HG03571 (cell line): Measurements from ENCODE around the gene RBCK1.
"Not testable (repeated sequence)": the region's sequence is repeated elsewhere in the genome, so short reads cannot be mapped to it uniquely, and the experiment has no call there.

Experiments used
- ATAC-seq: cut with Tn5 transposase; IDR thresholded peaks from one replicate; pipeline ENCODE4 v1.9.1; 2021; ENCODE audit not compliant: unreplicated experiment

RBCK1 gene

GRCh38 chr20:375265-375889 lies 32.7 kb upstream of the RBCK1 start:
- no peak for ATAC-seq

GRCh38 chr20:376089-376488 lies 32.0 kb upstream of the RBCK1 start:
- no peak for ATAC-seq

GRCh38 chr20:376750-377149 lies 31.3 kb upstream of the RBCK1 start:
- no peak for ATAC-seq

GRCh38 chr20:377578-377977 lies 30.5 kb upstream of the RBCK1 start:
- ATAC-seq, result not testable (repeated sequence)

- ATAC-seq, result no peak
Measured at GRCh38 chr20:378961-379336, 29.1 kb upstream of the RBCK1 start.

- peak; percentile 44 for ATAC-seq
Measured at GRCh38 chr20:380763-381580, 27.1 kb upstream of the RBCK1 start.

- peak; percentile 57 for ATAC-seq
Measured at GRCh38 chr20:381581-382290, 26.4 kb upstream of the RBCK1 start.

GRCh38 chr20:382291-383115 lies 25.6 kb upstream of the RBCK1 start:
- no peak for ATAC-seq

GRCh38 chr20:383889-384288 lies 24.2 kb upstream of the RBCK1 start:
- ATAC-seq, result no peak

GRCh38 chr20:384723-385122 lies 23.4 kb upstream of the RBCK1 start:
- no peak for ATAC-seq

GRCh38 chr20:385448-385847 lies 22.7 kb upstream of the RBCK1 start:
- no peak for ATAC-seq

- not testable (repeated sequence) for ATAC-seq
Measured at GRCh38 chr20:386634-387033, 21.5 kb upstream of the RBCK1 start.

GRCh38 chr20:387520-387919 lies 20.6 kb upstream of the RBCK1 start:
- no peak for ATAC-seq

- ATAC-seq, result no peak
Measured at GRCh38 chr20:388034-388994, 19.8 kb upstream of the RBCK1 start.

- ATAC-seq, result no peak
Measured at GRCh38 chr20:389220-389619, 18.9 kb upstream of the RBCK1 start.

GRCh38 chr20:391041-391711 lies 16.9 kb upstream of the RBCK1 start:
- ATAC-seq, result no peak

GRCh38 chr20:393296-393695 lies 14.8 kb upstream of the RBCK1 start:
- ATAC-seq, result not testable (repeated sequence)

- ATAC-seq, result no peak
Measured at GRCh38 chr20:396252-396618, 11.9 kb upstream of the RBCK1 start.

GRCh38 chr20:396619-397431 lies 11.3 kb upstream of the RBCK1 start:
- ATAC-seq, result no peak
